Thyroid gland (tissue), 4 donors: ENCODE measurements around the gene DBT.

Source experiments
- POLR2A ChIP-seq, 2 donors: fragments of 450-650 bp; IDR thresholded peaks; one replicate each; pipeline ENCODE4 v1.6.1; 2017; ENCODE audit warnings: antibody characterized with exemption in 2 of 2, mild to moderate bottlenecking in 2 of 2, moderate library complexity in 1 of 2
- TF ChIP-seq, protein P1 (sequence below), 6 experiments: fragments of 200-600 bp in 3 of 6; fragments of 450-650 bp in 3 of 6; sonication (generic) in 3 of 6; IDR thresholded peaks; one replicate each; pipeline ENCODE4 v1.5.1; 2016 to 2019; ENCODE audit warnings: antibody characterized with exemption in 6 of 6, mild to moderate bottlenecking in 2 of 6, inconsistent platforms in 1 of 6, moderate library complexity in 1 of 6

GRCh38 chr1:100177295-100178041 is 72.2 kb downstream of the DBT start:
- TF ChIP-seq POLR2A (IDR thresholded peaks at IDR 0.05), result no peak
- TF ChIP-seq, protein P1, sequence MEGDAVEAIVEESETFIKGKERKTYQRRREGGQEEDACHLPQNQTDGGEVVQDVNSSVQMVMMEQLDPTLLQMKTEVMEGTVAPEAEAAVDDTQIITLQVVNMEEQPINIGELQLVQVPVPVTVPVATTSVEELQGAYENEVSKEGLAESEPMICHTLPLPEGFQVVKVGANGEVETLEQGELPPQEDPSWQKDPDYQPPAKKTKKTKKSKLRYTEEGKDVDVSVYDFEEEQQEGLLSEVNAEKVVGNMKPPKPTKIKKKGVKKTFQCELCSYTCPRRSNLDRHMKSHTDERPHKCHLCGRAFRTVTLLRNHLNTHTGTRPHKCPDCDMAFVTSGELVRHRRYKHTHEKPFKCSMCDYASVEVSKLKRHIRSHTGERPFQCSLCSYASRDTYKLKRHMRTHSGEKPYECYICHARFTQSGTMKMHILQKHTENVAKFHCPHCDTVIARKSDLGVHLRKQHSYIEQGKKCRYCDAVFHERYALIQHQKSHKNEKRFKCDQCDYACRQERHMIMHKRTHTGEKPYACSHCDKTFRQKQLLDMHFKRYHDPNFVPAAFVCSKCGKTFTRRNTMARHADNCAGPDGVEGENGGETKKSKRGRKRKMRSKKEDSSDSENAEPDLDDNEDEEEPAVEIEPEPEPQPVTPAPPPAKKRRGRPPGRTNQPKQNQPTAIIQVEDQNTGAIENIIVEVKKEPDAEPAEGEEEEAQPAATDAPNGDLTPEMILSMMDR (IDR thresholded peaks at IDR 0.05), result no peak
